ENCODE data around the gene LCE3C. TPM values are rescaled to one million over a fixed set of nuclear protein-coding genes. Genes with fewer than 3 reads are reported as not detected.
A peak's percentile ranks its signal among the peaks of the same experiment; 100 is the strongest.
"Not testable (repeated sequence)": the region's sequence is repeated elsewhere in the genome, so short reads cannot be mapped to it uniquely, and the experiment has no call there.

Gene LCE3C
- polyA plus RNA-seq, 1 donor (not counting 4 experiments of a cell fraction or from before 2014, with no cell fraction given), result 0.20 TPM

DNA sequence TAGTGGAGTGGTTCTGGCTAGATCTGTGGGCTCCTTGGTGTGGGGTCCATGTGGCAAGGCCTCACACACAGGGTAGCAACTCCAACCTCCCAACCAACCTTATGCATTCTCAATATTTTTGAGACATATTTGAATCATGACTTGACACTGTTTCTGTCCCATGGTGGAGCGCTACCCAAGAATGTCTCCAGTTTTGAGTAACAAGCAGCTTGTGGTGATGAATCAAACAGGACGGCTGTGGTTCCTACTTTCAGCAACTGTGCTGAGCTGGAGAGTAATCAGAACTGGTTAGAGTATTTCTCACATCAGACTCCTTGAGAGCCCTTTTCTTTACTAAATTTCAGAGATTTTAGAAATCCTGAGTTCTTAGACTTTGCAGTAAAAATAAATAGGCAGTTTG, 22.9 kb upstream of the LCE3C start:
- Histone ChIP-seq H3K4me3 (ENCODE audit: control insufficient read depth in 2 of 3, extremely low read depth in 1 of 3, insufficient read depth in 2 of 3, low read depth in 1 of 3, low read length in 3 of 3) (no peak overlapping the region), H3K27me3 (ENCODE audit: control insufficient read depth, extremely low read depth, insufficient read depth, low read length) (no peaks in the 10 kb centered on the region), H3K9me3 (ENCODE audit: control insufficient read depth, low read depth, low read length) (no peaks in the 10 kb centered on the region), H3K4me2 (ENCODE audit: control insufficient read depth, extremely low read depth, insufficient read depth, low read depth, low read length) (no peak overlapping the region), H4K20me1 (ENCODE audit: control insufficient read depth, extremely low read depth, insufficient read depth, low read length) (no peaks in the 10 kb centered on the region), H3K9ac (ENCODE audit: control insufficient read depth, extremely low read depth, insufficient read depth, low read length) (no peak overlapping the region), H3K27ac (ENCODE audit: control insufficient read depth, insufficient read depth, low read length) (no peak overlapping the region), H2AFZ (ENCODE audit: control insufficient read depth, low read length) (no peak overlapping the region), H3K4me1 (ENCODE audit: control insufficient read depth, extremely low read depth, insufficient read depth, low read length) (peaks cover 6% of the 10 kb centered on the region), H3K36me3 (ENCODE audit: control insufficient read depth in 2 of 2, extremely low read depth in 1 of 2, insufficient read depth in 2 of 2, low read length in 2 of 2) (no peaks in the 10 kb centered on the region), H3K9me1 (ENCODE audit: control insufficient read depth, extremely low read depth, insufficient read depth, low read length) (no peaks in the 10 kb centered on the region), H3K79me2 (ENCODE audit: control insufficient read depth, insufficient read depth, low read length) (no peaks in the 10 kb centered on the region)
- DNase-seq (ENCODE audit: low read depth, low spot score), result no peak
- dilution Hi-C loops (cut with MboI; ENCODE audit: extremely low pct_ligation_motif_present, low sequenced_read_pairs), result no loop called here
- no peak for FAIRE-seq
- no peak for TF ChIP-seq EZH2 (IDR thresholded peaks at IDR 0.05; ENCODE audit: low read length)
- TF ChIP-seq, protein P1, sequence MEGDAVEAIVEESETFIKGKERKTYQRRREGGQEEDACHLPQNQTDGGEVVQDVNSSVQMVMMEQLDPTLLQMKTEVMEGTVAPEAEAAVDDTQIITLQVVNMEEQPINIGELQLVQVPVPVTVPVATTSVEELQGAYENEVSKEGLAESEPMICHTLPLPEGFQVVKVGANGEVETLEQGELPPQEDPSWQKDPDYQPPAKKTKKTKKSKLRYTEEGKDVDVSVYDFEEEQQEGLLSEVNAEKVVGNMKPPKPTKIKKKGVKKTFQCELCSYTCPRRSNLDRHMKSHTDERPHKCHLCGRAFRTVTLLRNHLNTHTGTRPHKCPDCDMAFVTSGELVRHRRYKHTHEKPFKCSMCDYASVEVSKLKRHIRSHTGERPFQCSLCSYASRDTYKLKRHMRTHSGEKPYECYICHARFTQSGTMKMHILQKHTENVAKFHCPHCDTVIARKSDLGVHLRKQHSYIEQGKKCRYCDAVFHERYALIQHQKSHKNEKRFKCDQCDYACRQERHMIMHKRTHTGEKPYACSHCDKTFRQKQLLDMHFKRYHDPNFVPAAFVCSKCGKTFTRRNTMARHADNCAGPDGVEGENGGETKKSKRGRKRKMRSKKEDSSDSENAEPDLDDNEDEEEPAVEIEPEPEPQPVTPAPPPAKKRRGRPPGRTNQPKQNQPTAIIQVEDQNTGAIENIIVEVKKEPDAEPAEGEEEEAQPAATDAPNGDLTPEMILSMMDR (optimal IDR thresholded peaks at IDR 0.05 in 1 of 3, IDR thresholded peaks at IDR 0.05 in 1 of 3, conservative IDR thresholded peaks at IDR 0.05 in 1 of 3; ENCODE audit: extremely low read depth in 1 of 3, insufficient read depth in 2 of 3, low read length in 3 of 3), result no peak

DNA sequence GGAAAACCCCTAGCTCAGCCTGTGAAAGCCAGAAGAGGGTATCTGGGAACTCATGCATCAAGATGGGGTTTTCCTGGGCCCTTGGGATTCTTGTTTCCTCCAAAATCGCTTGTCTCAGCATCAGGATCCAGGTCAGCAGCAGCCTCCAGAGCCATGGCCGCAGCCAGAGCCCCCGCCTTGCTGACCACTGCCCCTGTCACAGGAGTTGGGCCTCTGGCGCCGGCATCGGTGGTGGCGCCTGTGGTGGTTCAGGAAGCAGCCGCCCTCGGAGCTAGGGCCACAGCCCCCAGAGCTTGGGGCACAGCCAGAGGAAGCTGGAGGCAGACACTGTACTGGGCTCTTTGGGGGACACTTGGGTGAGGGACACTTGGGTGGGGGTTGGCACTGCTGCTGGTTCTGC, 20.5 kb upstream of the LCE3C start:
- H3K79me2 ChIP-seq (ENCODE audit: control insufficient read depth, insufficient read depth, low read length); H3K9ac ChIP-seq (ENCODE audit: control insufficient read depth, extremely low read depth, insufficient read depth, low read length); H3K27ac ChIP-seq (ENCODE audit: control insufficient read depth, insufficient read depth, low read length); H3K4me2 ChIP-seq (ENCODE audit: control insufficient read depth, extremely low read depth, insufficient read depth, low read depth, low read length); DNase-seq (ENCODE audit: low read depth, low spot score); H3K4me3 ChIP-seq (ENCODE audit: control insufficient read depth in 2 of 3, extremely low read depth in 1 of 3, insufficient read depth in 2 of 3, low read depth in 1 of 3, low read length in 3 of 3); FAIRE-seq; H2AFZ ChIP-seq (ENCODE audit: control insufficient read depth, low read length); H3K36me3 ChIP-seq (ENCODE audit: control insufficient read depth in 2 of 2, extremely low read depth in 1 of 2, insufficient read depth in 2 of 2, low read length in 2 of 2); dilution Hi-C loops (cut with MboI; ENCODE audit: extremely low pct_ligation_motif_present, low sequenced_read_pairs); H3K27me3 ChIP-seq (ENCODE audit: control insufficient read depth, extremely low read depth, insufficient read depth, low read length); H4K20me1 ChIP-seq (ENCODE audit: control insufficient read depth, extremely low read depth, insufficient read depth, low read length); H3K9me1 ChIP-seq (ENCODE audit: control insufficient read depth, extremely low read depth, insufficient read depth, low read length); H3K4me1 ChIP-seq (ENCODE audit: control insufficient read depth, extremely low read depth, insufficient read depth, low read length); H3K9me3 ChIP-seq (ENCODE audit: control insufficient read depth, low read depth, low read length): not testable (repeated sequence)

- no peaks in the 10 kb centered on the region for H3K9me1 ChIP-seq (ENCODE audit: control insufficient read depth, extremely low read depth, insufficient read depth, low read length)
- DNase-seq (ENCODE audit: low read depth, low spot score) (peak; percentile 30), FAIRE-seq (peak; percentile 26)
- H3K4me3 ChIP-seq (ENCODE audit: control insufficient read depth in 2 of 3, extremely low read depth in 1 of 3, insufficient read depth in 2 of 3, low read depth in 1 of 3, low read length in 3 of 3), result no peak within 1 kb of the TSS
- dilution Hi-C loops (cut with MboI; ENCODE audit: extremely low pct_ligation_motif_present, low sequenced_read_pairs), result no loop called here
- no peak within 1 kb of the TSS for H3K9ac ChIP-seq (ENCODE audit: control insufficient read depth, extremely low read depth, insufficient read depth, low read length)
- peaks cover 9% of the 10 kb centered on the region for H3K4me1 ChIP-seq (ENCODE audit: control insufficient read depth, extremely low read depth, insufficient read depth, low read length)
- no peak for TF ChIP-seq EZH2 (IDR thresholded peaks at IDR 0.05; ENCODE audit: low read length)
- TF ChIP-seq, protein P1 (optimal IDR thresholded peaks at IDR 0.05 in 1 of 3, IDR thresholded peaks at IDR 0.05 in 1 of 3, conservative IDR thresholded peaks at IDR 0.05 in 1 of 3; ENCODE audit: extremely low read depth in 1 of 3, insufficient read depth in 2 of 3, low read length in 3 of 3), result no peak
- H3K4me2 ChIP-seq (ENCODE audit: control insufficient read depth, extremely low read depth, insufficient read depth, low read depth, low read length), result peak within 1 kb of the TSS; percentile 16
- H2AFZ ChIP-seq (ENCODE audit: control insufficient read depth, low read length), result peak within 1 kb of the TSS; percentile 35
- no peaks in the 10 kb centered on the region for H3K79me2 ChIP-seq (ENCODE audit: control insufficient read depth, insufficient read depth, low read length)
- H3K27ac ChIP-seq (ENCODE audit: control insufficient read depth, insufficient read depth, low read length), result no peak within 1 kb of the TSS
- no peaks in the 10 kb centered on the region for H3K27me3 ChIP-seq (ENCODE audit: control insufficient read depth, extremely low read depth, insufficient read depth, low read length)
- H3K9me3 ChIP-seq (ENCODE audit: control insufficient read depth, low read depth, low read length), result no peaks in the 10 kb centered on the region
- no peaks in the 10 kb centered on the region for H3K36me3 ChIP-seq (ENCODE audit: control insufficient read depth in 2 of 2, extremely low read depth in 1 of 2, insufficient read depth in 2 of 2, low read length in 2 of 2)
- no peaks in the 10 kb centered on the region for H4K20me1 ChIP-seq (ENCODE audit: control insufficient read depth, extremely low read depth, insufficient read depth, low read length)
Measured at GRCh38 chr1:152580433-152580832, 19.6 kb upstream of the LCE3C start, which contains the start of gene LCE3D. LCE3D (minus strand) TSS chr1:152580516; CDS start chr1:152579936, 580 bp downstream.

Measured in keratinocyte (primary cell).